ENCODE measurements around the gene DUS1L.

DNA sequence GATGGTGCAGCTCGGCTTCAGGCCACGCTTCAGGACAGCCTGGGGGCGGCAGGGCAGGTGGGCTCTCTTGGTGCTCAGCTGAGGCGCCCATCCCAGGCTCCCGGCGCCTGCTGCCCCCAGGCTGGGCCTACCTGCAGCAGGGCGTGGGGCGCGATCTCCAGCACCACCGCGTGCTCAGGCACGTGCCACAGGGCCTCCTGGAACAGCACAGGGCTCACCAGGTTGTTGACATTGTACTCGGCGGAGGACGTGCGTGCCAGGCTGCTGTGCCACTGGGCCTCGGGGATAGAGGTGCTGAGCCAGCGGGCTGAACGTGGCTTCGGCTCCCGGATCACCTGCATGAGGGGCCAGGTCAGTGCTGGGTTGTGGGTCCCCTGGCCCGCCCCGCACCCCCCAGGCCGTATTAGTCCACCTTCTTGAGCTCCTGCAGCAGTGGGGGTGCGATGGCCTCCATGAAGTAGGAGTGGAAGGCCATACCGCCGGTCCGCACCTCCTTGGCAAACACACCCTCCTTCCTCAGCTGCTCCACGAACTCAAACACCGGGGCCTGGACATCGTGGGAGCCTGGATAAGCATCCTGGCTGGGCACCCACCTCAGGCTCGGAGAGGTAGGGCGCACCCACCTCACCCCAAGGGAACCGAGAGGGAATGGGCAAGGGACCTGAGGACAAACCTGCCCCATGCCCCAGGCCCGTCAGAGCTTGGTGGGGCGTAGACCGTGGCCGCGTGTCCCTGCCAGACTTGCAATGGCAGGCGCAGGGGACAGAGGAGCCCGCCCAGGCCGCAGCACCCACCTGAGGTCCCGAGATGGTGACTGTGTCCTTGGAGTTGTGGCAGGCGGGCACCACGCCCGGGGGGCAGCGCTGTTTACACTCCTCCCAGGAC lies 23.5 kb upstream of the DUS1L start:
- TF ChIP-seq CTCF (IDR thresholded peaks at IDR 0.05; ENCODE audit: poor library complexity) (no peak), EZH2 (IDR thresholded peaks at IDR 0.05; ENCODE audit: borderline replicate concordance) (no peak)
